T-helper 17 cell (primary cell): ENCODE measurements around the gene RAI14. TPM values are rescaled to one million over a fixed set of nuclear protein-coding genes. Genes with fewer than 3 reads are reported as not detected.

Experiments
- ATAC-seq: fragments of 150-1000 bp; cut with Tn5 transposase; 2 replicates; pipeline ENCODE4 v1.10.0; 2021; ENCODE audit warnings: mild to moderate bottlenecking, moderate library complexity
- DNase-seq, 3 donors: peaks; one replicate each; pipeline versions ENCODE4 v3.0.0 to v3.0.0-alpha.2; 2020 to 2021
- H3K9me3 ChIP-seq: one replicate; pipeline ENCODE4 v1.7.0; 2013; ENCODE audit warnings: low read length, mild to moderate bottlenecking; ENCODE audit not compliant: control insufficient read depth, poor library complexity, severe bottlenecking
- H3K27ac Mint-ChIP-seq: one replicate; pipeline ENCODE4 v1.8.0; 2022; ENCODE audit warnings: mild to moderate bottlenecking, moderate library complexity, mixed read lengths
- H3K27me3 Mint-ChIP-seq: one replicate; pipeline ENCODE4 v1.8.0; 2022; ENCODE audit warnings: mixed read lengths
- H3K36me3 Mint-ChIP-seq: one replicate; pipeline ENCODE4 v1.8.0; 2022; ENCODE audit warnings: low read depth, mixed read lengths
- H3K4me1 Mint-ChIP-seq: one replicate; pipeline ENCODE4 v1.8.0; 2022; ENCODE audit warnings: mild to moderate bottlenecking, mixed read lengths
- H3K4me3 Mint-ChIP-seq: one replicate; pipeline ENCODE4 v1.8.0; 2022; ENCODE audit warnings: mild to moderate bottlenecking, moderate library complexity, mixed read lengths
- total RNA-seq, 4 donors: library from RNA in 2 of 4; stranded (reverse) in 2 of 4; gene quantifications; one replicate each; pipeline ENCODE4 v1.2.3 and lab custom pipeline; 2022 to 2026

RAI14 gene
- total RNA-seq, 2 donors from 2014 or later = 2.0 to 3.1 TPM

GRCh38 chr5:34847056-34847455 lies 190.9 kb downstream of the RAI14 start:
- no peak overlapping the region for H3K27ac Mint-ChIP-seq
- peaks cover 4% of the 10 kb centered on the region for H3K36me3 Mint-ChIP-seq
- peaks cover 2% of the 10 kb centered on the region for H3K4me1 Mint-ChIP-seq
- DNase-seq (no peak), ATAC-seq (no peak)
- H3K4me3 Mint-ChIP-seq = no peak overlapping the region
- H3K9me3 ChIP-seq = no peaks in the 10 kb centered on the region
- H3K27me3 Mint-ChIP-seq = peaks cover 27% of the 10 kb centered on the region

- ATAC-seq = no peak
- H3K4me3 Mint-ChIP-seq = no peak overlapping the region
- no peaks in the 10 kb centered on the region for H3K9me3 ChIP-seq
- no peak overlapping the region for H3K27ac Mint-ChIP-seq
- peaks cover 2% of the 10 kb centered on the region for H3K4me1 Mint-ChIP-seq
- DNase-seq = no peak
- peaks cover 27% of the 10 kb centered on the region for H3K27me3 Mint-ChIP-seq
- H3K36me3 Mint-ChIP-seq = peaks cover 4% of the 10 kb centered on the region
These were observed 191.4 kb downstream of the RAI14 start for GRCh38 chr5:34847552-34847951.

GRCh38 chr5:34848230-34848629 lies 192.1 kb downstream of the RAI14 start:
- Mint-ChIP-seq H3K4me1 (peaks cover 2% of the 10 kb centered on the region), H3K27ac (no peak overlapping the region), H3K36me3 (peaks cover 4% of the 10 kb centered on the region), H3K4me3 (no peak overlapping the region), H3K27me3 (peaks cover 27% of the 10 kb centered on the region)
- H3K9me3 ChIP-seq = no peaks in the 10 kb centered on the region
- ATAC-seq = no peak
- no peak for DNase-seq

- H3K9me3 ChIP-seq = no peaks in the 10 kb centered on the region
- H3K36me3 Mint-ChIP-seq = peaks cover 4% of the 10 kb centered on the region
- no peak for DNase-seq
- peaks cover 2% of the 10 kb centered on the region for H3K4me1 Mint-ChIP-seq
- no peak overlapping the region for H3K4me3 Mint-ChIP-seq
- H3K27me3 Mint-ChIP-seq = peaks cover 19% of the 10 kb centered on the region
- no peak overlapping the region for H3K27ac Mint-ChIP-seq
- no peak for ATAC-seq
These were observed 193.1 kb downstream of the RAI14 start for GRCh38 chr5:34849253-34849652.

- Mint-ChIP-seq H3K27me3 (peaks cover 6% of the 10 kb centered on the region), H3K36me3 (peaks cover 2% of the 10 kb centered on the region), H3K27ac (no peak overlapping the region), H3K4me1 (no peaks in the 10 kb centered on the region), H3K4me3 (no peak overlapping the region)
- ATAC-seq = no peak
- no peak for DNase-seq
- H3K9me3 ChIP-seq = no peaks in the 10 kb centered on the region
These were observed 198.5 kb downstream of the RAI14 start for GRCh38 chr5:34854459-34855174.

- Mint-ChIP-seq H3K27ac (no peak overlapping the region), H3K27me3 (peaks cover 6% of the 10 kb centered on the region)
- DNase-seq = no peak
These were observed 201.0 kb downstream of the RAI14 start for GRCh38 chr5:34857161-34857560.

GRCh38 chr5:34857894-34858293 lies 201.8 kb downstream of the RAI14 start:
- H3K4me1 Mint-ChIP-seq = peaks cover 2% of the 10 kb centered on the region
- H3K4me3 Mint-ChIP-seq = no peak overlapping the region
- no peaks in the 10 kb centered on the region for H3K36me3 Mint-ChIP-seq
- peaks cover 6% of the 10 kb centered on the region for H3K27me3 Mint-ChIP-seq
- H3K27ac Mint-ChIP-seq = no peak overlapping the region
- no peak for ATAC-seq
- no peaks in the 10 kb centered on the region for H3K9me3 ChIP-seq
- DNase-seq = no peak

More at GRCh38 chr5:34857161-34857560, 201.0 kb downstream of the RAI14 start:
- no peaks in the 10 kb centered on the region for H3K9me3 ChIP-seq
- Mint-ChIP-seq H3K36me3 (no peaks in the 10 kb centered on the region), H3K4me1 (peaks cover 2% of the 10 kb centered on the region), H3K4me3 (no peak overlapping the region)
- ATAC-seq = no peak

- no peak for ATAC-seq
- no peak overlapping the region for H3K4me3 Mint-ChIP-seq
- peaks cover 2% of the 10 kb centered on the region for H3K4me1 Mint-ChIP-seq
- H3K36me3 Mint-ChIP-seq = no peaks in the 10 kb centered on the region
- DNase-seq = no peak
- H3K27me3 Mint-ChIP-seq = peaks cover 6% of the 10 kb centered on the region
- no peaks in the 10 kb centered on the region for H3K9me3 ChIP-seq
- H3K27ac Mint-ChIP-seq = no peak overlapping the region
These were observed 202.7 kb downstream of the RAI14 start for GRCh38 chr5:34858790-34859189.

- DNase-seq (no peak), ATAC-seq (no peak)
- H3K27ac Mint-ChIP-seq = no peak overlapping the region
- no peaks in the 10 kb centered on the region for H3K36me3 Mint-ChIP-seq
- H3K9me3 ChIP-seq = no peaks in the 10 kb centered on the region
- H3K4me3 Mint-ChIP-seq = no peak overlapping the region
- H3K27me3 Mint-ChIP-seq = peaks cover 10% of the 10 kb centered on the region
- peaks cover 2% of the 10 kb centered on the region for H3K4me1 Mint-ChIP-seq
These were observed 203.1 kb downstream of the RAI14 start for GRCh38 chr5:34859253-34859652.

- Mint-ChIP-seq H3K4me3 (no peak overlapping the region), H3K4me1 (peaks cover 2% of the 10 kb centered on the region), H3K36me3 (no peaks in the 10 kb centered on the region), H3K27ac (no peak overlapping the region), H3K27me3 (peaks cover 5% of the 10 kb centered on the region)
- H3K9me3 ChIP-seq = no peaks in the 10 kb centered on the region
- DNase-seq (no peak), ATAC-seq (no peak)
These were observed 207.8 kb downstream of the RAI14 start for GRCh38 chr5:34863946-34864345.

- Mint-ChIP-seq H3K27ac (no peak overlapping the region), H3K4me3 (no peak overlapping the region), H3K36me3 (no peaks in the 10 kb centered on the region), H3K4me1 (peaks cover under 1% of the 10 kb centered on the region), H3K27me3 (peaks cover 5% of the 10 kb centered on the region)
- ATAC-seq (no peak), DNase-seq (no peak)
- H3K9me3 ChIP-seq = no peaks in the 10 kb centered on the region
These were observed 209.0 kb downstream of the RAI14 start for GRCh38 chr5:34865091-34865490.

GRCh38 chr5:34866989-34867471 lies 210.9 kb downstream of the RAI14 start:
- Mint-ChIP-seq H3K36me3 (no peaks in the 10 kb centered on the region), H3K4me3 (no peak overlapping the region)
- DNase-seq = no peak

GRCh38 chr5:34867660-34868059 lies 211.5 kb downstream of the RAI14 start:
- H3K27me3 Mint-ChIP-seq = peaks cover 5% of the 10 kb centered on the region

More at GRCh38 chr5:34866989-34867471, 210.9 kb downstream of the RAI14 start:
- ATAC-seq = no peak
- H3K4me1 Mint-ChIP-seq = no peaks in the 10 kb centered on the region
- H3K27me3 Mint-ChIP-seq = peaks cover 5% of the 10 kb centered on the region
- H3K9me3 ChIP-seq = no peaks in the 10 kb centered on the region
- H3K27ac Mint-ChIP-seq = no peak overlapping the region

GRCh38 chr5:34868791-34869190 lies 212.7 kb downstream of the RAI14 start:
- H3K36me3 Mint-ChIP-seq = no peaks in the 10 kb centered on the region
- DNase-seq (no peak), ATAC-seq (no peak)
- peaks cover 13% of the 10 kb centered on the region for H3K27me3 Mint-ChIP-seq
- H3K27ac Mint-ChIP-seq = no peak overlapping the region
- no peaks in the 10 kb centered on the region for H3K9me3 ChIP-seq
- no peaks in the 10 kb centered on the region for H3K4me1 Mint-ChIP-seq
- H3K4me3 Mint-ChIP-seq = no peak overlapping the region

More at GRCh38 chr5:34867660-34868059, 211.5 kb downstream of the RAI14 start:
- DNase-seq = no peak
- no peaks in the 10 kb centered on the region for H3K9me3 ChIP-seq
- Mint-ChIP-seq H3K36me3 (no peaks in the 10 kb centered on the region), H3K4me1 (no peaks in the 10 kb centered on the region), H3K27ac (no peak overlapping the region), H3K4me3 (no peak overlapping the region)
- no peak for ATAC-seq
